SU-DHL-6 (cell line): ENCODE results near the gene CLNK.

Source experiments
- H2AFZ ChIP-seq: fragments of 200-600 bp; sonication (generic); 2 replicates; pipeline ENCODE4 v1.6.1; 2014; ENCODE audit warnings: low read depth, mild to moderate bottlenecking, moderate library complexity, mixed read lengths, antibody characterized with exemption, low read length; ENCODE audit not compliant: severe bottlenecking
- H3F3A ChIP-seq: fragments of 200-600 bp; shearing (Covaris generic); 2 replicates; pipeline ENCODE4 v1.6.0; 2016; ENCODE audit warnings: antibody characterized with exemption, mild to moderate bottlenecking; ENCODE audit not compliant: insufficient read depth
- H3K27ac ChIP-seq: fragments of 200-600 bp; sonication (generic); 2 replicates; pipeline ENCODE4 v1.5.1; 2016; ENCODE audit warnings: low read depth, mild to moderate bottlenecking, low read length, moderate library complexity, mixed read lengths
- H3K27me3 ChIP-seq: fragments of 200-600 bp; sonication (generic), shearing (Covaris generic); 2 replicates; pipeline ENCODE4 v1.6.0; 2014; ENCODE audit warnings: mild to moderate bottlenecking, low read length
- H3K36me3 ChIP-seq: fragments of 200-600 bp; sonication (generic); 2 replicates; pipeline ENCODE4 v1.6.1; 2014; ENCODE audit warnings: mild to moderate bottlenecking, low read length, mixed read lengths
- H3K4me2 ChIP-seq: fragments of 300-600, 200-600 bp; shearing (Covaris generic), sonication (generic); 2 replicates; pipeline ENCODE4 v1.6.0; 2014; ENCODE audit warnings: low read length, low read depth, mild to moderate bottlenecking; ENCODE audit not compliant: poor library complexity, severe bottlenecking
- H3K4me3 ChIP-seq: fragments of 200-600 bp; sonication (generic); 2 replicates; pipeline ENCODE4 v1.5.1; 2014; ENCODE audit warnings: antibody characterized with exemption, low read length, mild to moderate bottlenecking, mixed read lengths; ENCODE audit not compliant: insufficient read depth, poor library complexity, severe bottlenecking
- H3K79me2 ChIP-seq: fragments of 200-600 bp; sonication (generic); 2 replicates; pipeline ENCODE4 v1.6.1; 2014; ENCODE audit warnings: mild to moderate bottlenecking, low read length, moderate library complexity; ENCODE audit not compliant: insufficient read depth
- H3K9ac ChIP-seq: fragments of 200-600 bp; sonication (generic); 2 replicates; pipeline ENCODE4 v1.7.0; 2014; ENCODE audit warnings: mild to moderate bottlenecking, low read length
- H3K9me2 ChIP-seq: fragments of 200-600 bp; sonication (generic); replicated peaks from 2 replicates; pipeline ENCODE4 v1.6.1; 2014; ENCODE audit warnings: low read length; ENCODE audit not compliant: insufficient read depth
- H3K9me3 ChIP-seq: fragments of 200-600 bp; sonication (generic); 2 replicates; pipeline ENCODE4 v1.6.1; 2014; ENCODE audit warnings: low read length, mixed read lengths; ENCODE audit not compliant: insufficient read depth
- H4K20me1 ChIP-seq: fragments of 200-600 bp; sonication (generic); 2 replicates; pipeline ENCODE4 v1.6.1; 2014; ENCODE audit warnings: low read depth, mild to moderate bottlenecking, antibody characterized with exemption, low read length, moderate library complexity, mixed read lengths
- CTCF ChIP-seq: fragments of 200-600 bp; sonication (generic); IDR thresholded peaks from one replicate; pipeline ENCODE4 v1.5.1; 2017; ENCODE audit warnings: antibody characterized with exemption, mild to moderate bottlenecking, low read length, moderate library complexity; ENCODE audit not compliant: insufficient read depth, poor library complexity, severe bottlenecking
- EZH2phosphoT487 ChIP-seq: fragments of 200-600 bp; sonication (generic), shearing (Covaris generic); conservative IDR thresholded peaks from 2 replicates; pipeline ENCODE4 v1.6.1; 2018; ENCODE audit warnings: mild to moderate bottlenecking, antibody characterized with exemption, low read length, moderate library complexity, mixed read lengths

Gene CLNK

GRCh38 chr4:10647846-10648245, 36.7 kb downstream of the CLNK start:
- Histone ChIP-seq H3K79me2 (no peaks in the 10 kb centered on the region), H3K36me3 (no peaks in the 10 kb centered on the region), H3K9ac (no peak overlapping the region), H3K4me2 (no peak overlapping the region), H3K27me3 (no peaks in the 10 kb centered on the region), H3K9me2 (no peaks in the 10 kb centered on the region), H4K20me1 (no peaks in the 10 kb centered on the region), H3K4me3 (no peak overlapping the region), H3K9me3 (no peaks in the 10 kb centered on the region), H2AFZ (no peak overlapping the region), H3F3A (no peaks in the 10 kb centered on the region), H3K27ac (no peak overlapping the region)
- TF ChIP-seq EZH2phosphoT487 (no peak), CTCF (no peak)

- H3K79me2 ChIP-seq, result no peaks in the 10 kb centered on the region
- H3F3A ChIP-seq, result no peaks in the 10 kb centered on the region
- H3K9ac ChIP-seq, result no peak overlapping the region
- no peak overlapping the region for H3K27ac ChIP-seq
- H3K4me2 ChIP-seq, result no peak overlapping the region
- no peaks in the 10 kb centered on the region for H3K9me3 ChIP-seq
- no peak overlapping the region for H2AFZ ChIP-seq
- no peaks in the 10 kb centered on the region for H3K27me3 ChIP-seq
- H4K20me1 ChIP-seq, result no peaks in the 10 kb centered on the region
- TF ChIP-seq EZH2phosphoT487, result no peak
- no peak for TF ChIP-seq CTCF
- no peaks in the 10 kb centered on the region for H3K9me2 ChIP-seq
- no peaks in the 10 kb centered on the region for H3K36me3 ChIP-seq
- no peak overlapping the region for H3K4me3 ChIP-seq
Measured at GRCh38 chr4:10643600-10644425, 40.8 kb downstream of the CLNK start.

- Histone ChIP-seq H3K36me3 (no peaks in the 10 kb centered on the region), H3K4me2 (no peak overlapping the region), H3K79me2 (no peaks in the 10 kb centered on the region), H3K4me3 (no peak overlapping the region), H3K27ac (no peak overlapping the region), H3K9me3 (no peaks in the 10 kb centered on the region), H3K27me3 (no peaks in the 10 kb centered on the region), H3F3A (no peaks in the 10 kb centered on the region), H3K9ac (no peak overlapping the region), H4K20me1 (no peaks in the 10 kb centered on the region), H2AFZ (no peak overlapping the region), H3K9me2 (no peaks in the 10 kb centered on the region)
- TF ChIP-seq EZH2phosphoT487 (no peak), CTCF (no peak)
Measured at GRCh38 chr4:10640561-10641201, 43.9 kb downstream of the CLNK start.
